Thyroid gland (tissue), 4 donors: ENCODE data around the gene ACVR2A. TPM values are rescaled to one million over a fixed set of nuclear protein-coding genes. Genes with fewer than 3 reads are reported as not detected.

Experiments
- DNase-seq, 2 donors: peaks; one replicate each; pipeline ENCODE4 v3.0.0-alpha.2; 2019
- H3K27ac ChIP-seq, 3 donors: fragments of 200-600 bp; sonication (generic); 1 replicate in 2 of 3; 2 replicates in 1 of 3; pipeline ENCODE4 v1.5.1; 2016 to 2019; ENCODE audit warnings: mild to moderate bottlenecking in 1 of 3, moderate library complexity in 1 of 3
- H3K27me3 ChIP-seq: fragments of 200-600 bp; sonication (generic); one replicate; pipeline ENCODE4 v1.5.1; 2019
- H3K36me3 ChIP-seq, 2 donors: fragments of 200-600 bp; sonication (generic); one replicate each; pipeline ENCODE4 v1.5.1; 2016 to 2019
- H3K4me1 ChIP-seq, 2 donors: fragments of 200-600 bp; sonication (generic); one replicate each; pipeline ENCODE4 v1.5.1; 2017 to 2019
- H3K4me3 ChIP-seq, 3 donors: fragments of 200-600 bp; sonication (generic); replicated peaks in 1 of 3; 1 replicate in 2 of 3; 2 replicates in 1 of 3; pipeline ENCODE4 v1.5.1; 2016; ENCODE audit warnings: mild to moderate bottlenecking in 1 of 3
- H3K9me3 ChIP-seq: fragments of 200-600 bp; sonication (generic); one replicate; pipeline ENCODE4 v1.5.1; 2017
- CTCF ChIP-seq, 6 experiments: fragments of 200-600 bp in 3 of 6; fragments of 450-650 bp in 3 of 6; sonication (generic) in 3 of 6; IDR thresholded peaks; one replicate each; pipeline ENCODE4 v1.5.1; 2016 to 2019; ENCODE audit warnings: antibody characterized with exemption in 6 of 6, mild to moderate bottlenecking in 2 of 6, inconsistent platforms in 1 of 6, moderate library complexity in 1 of 6
- POLR2A ChIP-seq, 2 donors: fragments of 450-650 bp; IDR thresholded peaks; one replicate each; pipeline ENCODE4 v1.6.1; 2017; ENCODE audit warnings: antibody characterized with exemption in 2 of 2, mild to moderate bottlenecking in 2 of 2, moderate library complexity in 1 of 2
- WGBS, 2 donors: methylation state at CpG; one replicate each; pipeline ENCODE4 v1.1.5; 2017; 5-methylcytosine and 5-hydroxymethylcytosine counted together
- intact Hi-C: fragments of 100-400 bp; cut with DNase I; formaldehyde crosslinking; loops from one replicate; pipeline ENCODE4 v1.15.1; 2023
- total RNA-seq, 4 donors: library from RNA; depleted of rRNA; stranded (reverse); fragments of >200 nt; gene quantifications; one replicate each; pipeline ENCODE4 v1.2.3, GENCODE V29; 2016

ACVR2A gene
- total RNA-seq, 4 donors from 2014 or later: 18.4 to 34.9 (median 24.8) TPM

DNA sequence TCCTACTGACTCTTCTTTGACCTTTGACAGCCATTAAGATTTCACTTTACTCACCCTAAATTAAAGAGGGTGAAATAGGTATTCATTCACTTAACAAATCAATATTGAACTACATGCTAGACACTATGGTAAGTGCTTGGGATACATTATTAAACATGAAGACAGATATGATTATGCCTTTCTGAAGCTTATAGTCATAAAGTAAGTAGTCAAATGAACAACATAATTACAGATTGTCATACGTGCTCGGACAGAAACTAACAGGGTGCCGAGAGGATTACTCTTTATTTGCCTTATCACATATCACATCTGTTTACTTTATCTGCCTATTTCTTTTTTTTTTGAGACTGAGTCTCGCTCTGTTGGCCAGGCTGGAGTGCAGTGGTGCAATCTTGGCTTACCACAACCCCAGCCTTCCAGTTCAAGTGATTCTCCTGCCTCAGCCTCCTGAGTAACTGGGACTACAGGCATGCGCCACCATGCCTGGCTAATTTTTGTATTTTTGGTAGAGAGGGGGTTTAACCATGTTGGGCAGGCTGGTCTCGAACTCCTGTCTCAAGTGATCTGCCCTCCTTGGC is 9.8 kb downstream of the ACVR2A start:
- no peaks in the 10 kb centered on the region for H3K9me3 ChIP-seq
- intact Hi-C loops: no loop called here

DNA sequence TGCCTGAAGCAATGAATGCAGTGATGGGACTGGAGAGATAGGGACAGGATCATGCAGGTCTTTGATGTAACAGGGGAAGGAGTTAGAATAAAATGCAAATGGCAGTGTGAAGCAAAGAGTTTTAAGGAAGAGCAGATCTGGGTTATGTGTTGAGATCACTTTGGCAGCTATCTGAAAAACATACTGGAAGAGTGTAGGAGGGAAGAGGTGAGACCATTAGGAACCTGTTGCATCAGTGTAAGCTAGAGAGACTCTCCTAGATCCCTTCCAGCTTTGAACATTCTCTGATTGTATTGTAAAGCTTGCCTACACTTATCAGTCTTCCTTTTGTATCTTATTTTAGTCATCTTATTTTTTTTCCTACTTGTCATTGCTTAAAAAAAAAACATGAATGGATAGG is 10.5 kb downstream of the ACVR2A start:
- TF ChIP-seq POLR2A (IDR thresholded peaks at IDR 0.05) (no peak), CTCF (IDR thresholded peaks at IDR 0.05) (no peak)
- DNase-seq: no peak
- Histone ChIP-seq H3K27me3 (no peaks in the 10 kb centered on the region), H3K4me3 (no peak overlapping the region), H3K27ac (no peak overlapping the region), H3K9me3 (no peaks in the 10 kb centered on the region), H3K4me1 (peaks cover 8% of the 10 kb centered on the region in 2 donors), H3K36me3 (no peaks in the 10 kb centered on the region)
- intact Hi-C loops: no loop called here

More for the DNA sequence above, 9.8 kb downstream of the ACVR2A start:
- H3K27ac ChIP-seq: no peak overlapping the region
- no peak for TF ChIP-seq POLR2A (IDR thresholded peaks at IDR 0.05)
- H3K27me3 ChIP-seq: no peaks in the 10 kb centered on the region
- no peak for DNase-seq
- H3K4me3 ChIP-seq: no peak overlapping the region
- H3K4me1 ChIP-seq: peaks cover 2 to 3% of the 10 kb centered on the region in 2 donors
- no peaks in the 10 kb centered on the region for H3K36me3 ChIP-seq
- 94 to 96% methylated on average over 6 of the region's 6 CpGs for WGBS, 2 donors

DNA sequence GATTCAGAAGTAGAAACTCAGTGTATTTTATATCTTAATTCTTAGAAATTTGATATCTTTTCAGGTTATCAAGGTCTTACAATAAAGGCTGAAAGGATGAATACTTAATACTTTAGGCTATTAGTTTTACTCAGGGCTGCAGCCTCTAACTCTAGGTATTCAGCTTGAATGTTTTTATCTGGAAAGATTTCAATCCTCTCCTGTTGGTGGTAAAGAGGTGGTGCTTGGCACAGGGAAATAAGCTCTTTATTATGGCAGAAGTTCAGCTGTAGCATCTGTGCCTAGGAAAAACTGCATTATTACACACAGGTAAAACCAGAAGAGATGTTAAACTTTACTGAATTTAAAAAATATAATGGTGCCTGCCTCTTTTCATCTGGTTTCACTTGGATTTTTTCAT is 11.1 kb downstream of the ACVR2A start:
- no peaks in the 10 kb centered on the region for H3K27me3 ChIP-seq
- H3K27ac ChIP-seq: no peak overlapping the region
- no peak overlapping the region for H3K4me3 ChIP-seq
- DNase-seq: no peak
- intact Hi-C loops: no loop called here
- H3K36me3 ChIP-seq: no peaks in the 10 kb centered on the region
- no peak for TF ChIP-seq POLR2A (IDR thresholded peaks at IDR 0.05)
- TF ChIP-seq CTCF (IDR thresholded peaks at IDR 0.05): peak in 2 of 6 experiments; percentile 12 to 18
- H3K4me1 ChIP-seq: peaks cover 8% of the 10 kb centered on the region in 2 donors
- no peaks in the 10 kb centered on the region for H3K9me3 ChIP-seq

GRCh38 chr2:147860009-147860408 is 15.2 kb downstream of the ACVR2A start:
- 72 to 78% methylated on average over 1 of the region's 1 CpG for WGBS, 2 donors

DNA sequence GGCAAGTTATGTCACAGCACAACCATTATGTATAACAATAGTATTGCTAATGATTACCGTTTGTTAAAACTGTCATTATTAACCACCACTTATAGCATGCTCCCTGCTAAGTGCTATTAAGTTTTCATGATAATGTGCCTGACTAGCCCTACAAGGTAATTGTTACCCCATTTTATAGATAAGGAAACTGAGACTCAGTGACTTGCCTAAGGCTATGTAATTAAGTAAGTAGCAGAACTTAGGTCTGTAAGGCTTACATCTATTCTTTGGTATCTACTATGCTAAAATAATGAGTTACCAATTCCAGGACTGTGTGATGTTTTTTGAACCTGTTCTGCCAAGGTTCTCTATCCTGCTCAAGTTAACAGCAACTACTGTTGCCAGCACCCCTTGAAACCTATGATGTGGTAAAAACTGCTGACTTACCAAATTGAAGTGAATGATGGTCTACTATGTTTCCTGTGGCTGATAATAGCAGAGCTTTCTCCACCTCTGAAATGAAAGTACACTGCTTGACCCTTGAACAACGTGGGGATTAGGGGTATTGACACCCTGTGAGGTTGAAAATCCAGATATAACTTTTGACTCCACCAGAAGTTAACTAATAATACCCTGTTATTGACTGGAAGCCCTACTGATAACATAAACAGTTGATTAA is 18.2 kb downstream of the ACVR2A start:
- Histone ChIP-seq H3K4me3 (no peak overlapping the region), H3K27ac (no peak overlapping the region), H3K4me1 (peaks cover 11 to 21% of the 10 kb centered on the region in 2 donors), H3K27me3 (no peaks in the 10 kb centered on the region), H3K36me3 (no peaks in the 10 kb centered on the region), H3K9me3 (no peaks in the 10 kb centered on the region)
- TF ChIP-seq POLR2A (IDR thresholded peaks at IDR 0.05) (no peak), CTCF (IDR thresholded peaks at IDR 0.05) (no peak)
- WGBS, 2 donors: 65% methylated on average over 2 of the region's 2 CpGs
- intact Hi-C loops: no loop called here
- DNase-seq: peak in 1 of 2 donors; percentile 5

More at GRCh38 chr2:147860009-147860408, 15.2 kb downstream of the ACVR2A start:
- no peaks in the 10 kb centered on the region for H3K9me3 ChIP-seq
- H3K4me1 ChIP-seq: peaks cover 11 to 21% of the 10 kb centered on the region in 2 donors
- no peaks in the 10 kb centered on the region for H3K36me3 ChIP-seq
- no peak overlapping the region for H3K27ac ChIP-seq
- H3K4me3 ChIP-seq: no peak overlapping the region
- DNase-seq: no peak
- no peaks in the 10 kb centered on the region for H3K27me3 ChIP-seq
- intact Hi-C loops: no loop called here
- TF ChIP-seq POLR2A (IDR thresholded peaks at IDR 0.05) (no peak), CTCF (IDR thresholded peaks at IDR 0.05) (no peak)
